ENCODE results near the gene ADAMTS8.

The ADAMTS8 gene

GRCh38 chr11:130428316-130429119 is at the start of gene ADAMTS8:
Gene ADAMTS8, minus strand, starts transcription at chr11:130428609. Its CDS starts 323 bp downstream, at chr11:130428286.
- DNase-seq (ENCODE audit: insufficient read length, low spot score) (no peak), FAIRE-seq (no peak)

GRCh38 chr11:130477586-130478203 is 49.3 kb upstream of the ADAMTS8 start:
- no peak for DNase-seq (ENCODE audit: insufficient read length, low spot score)
- no peak for FAIRE-seq

- DNase-seq (ENCODE audit: insufficient read length, low spot score) (no peak), FAIRE-seq (no peak)
Measured at GRCh38 chr11:130476922-130477491, 48.6 kb upstream of the ADAMTS8 start.

GRCh38 chr11:130476200-130476921 is 48.0 kb upstream of the ADAMTS8 start:
- no peak for FAIRE-seq
- DNase-seq (ENCODE audit: insufficient read length, low spot score) = no peak

- no peak for DNase-seq (ENCODE audit: insufficient read length, low spot score)
Measured at GRCh38 chr11:130475426-130476053, 47.1 kb upstream of the ADAMTS8 start.

GRCh38 chr11:130474637-130475400 is 46.4 kb upstream of the ADAMTS8 start:
- DNase-seq (ENCODE audit: insufficient read length, low spot score) (no peak), FAIRE-seq (no peak)

More at GRCh38 chr11:130475426-130476053, 47.1 kb upstream of the ADAMTS8 start:
- no peak for FAIRE-seq

GRCh38 chr11:130473795-130474377 is 45.5 kb upstream of the ADAMTS8 start:
- FAIRE-seq = no peak
- no peak for DNase-seq (ENCODE audit: insufficient read length, low spot score)

GRCh38 chr11:130473056-130473794 is 44.8 kb upstream of the ADAMTS8 start:
- DNase-seq (ENCODE audit: insufficient read length, low spot score) (no peak), FAIRE-seq (no peak)

GRCh38 chr11:130472434-130472961 is 44.1 kb upstream of the ADAMTS8 start:
- DNase-seq (ENCODE audit: insufficient read length, low spot score) (no peak), FAIRE-seq (no peak)

GRCh38 chr11:130471731-130472433 is 43.5 kb upstream of the ADAMTS8 start:
- no peak for DNase-seq (ENCODE audit: insufficient read length, low spot score)
- FAIRE-seq = no peak

- FAIRE-seq = no peak
- DNase-seq (ENCODE audit: insufficient read length, low spot score) = no peak
Measured at GRCh38 chr11:130470832-130471706, 42.7 kb upstream of the ADAMTS8 start.

GRCh38 chr11:130469181-130469580 is 40.8 kb upstream of the ADAMTS8 start:
- FAIRE-seq (no peak), DNase-seq (ENCODE audit: insufficient read length, low spot score) (no peak)

GRCh38 chr11:130467116-130467900 is 38.9 kb upstream of the ADAMTS8 start:
- DNase-seq (ENCODE audit: insufficient read length, low spot score) (no peak), FAIRE-seq (no peak)

GRCh38 chr11:130465263-130465662 is 36.9 kb upstream of the ADAMTS8 start:
- DNase-seq (ENCODE audit: insufficient read length, low spot score) = no peak
- no peak for FAIRE-seq

- DNase-seq (ENCODE audit: insufficient read length, low spot score) (no peak), FAIRE-seq (no peak)
Measured at GRCh38 chr11:130464291-130464812, 35.9 kb upstream of the ADAMTS8 start.

GRCh38 chr11:130462931-130463330 is 34.5 kb upstream of the ADAMTS8 start:
- FAIRE-seq (no peak), DNase-seq (ENCODE audit: insufficient read length, low spot score) (no peak)

All from HTR-8/SVneo (cell line).